HG03439 (cell line): ENCODE measurements around the gene RALBP1.

Experiments
- ATAC-seq: cut with Tn5 transposase; IDR thresholded peaks from one replicate; pipeline ENCODE4 v1.9.1; 2021; ENCODE audit warnings: mild to moderate bottlenecking, moderate library complexity; ENCODE audit not compliant: unreplicated experiment

RALBP1 gene

DNA sequence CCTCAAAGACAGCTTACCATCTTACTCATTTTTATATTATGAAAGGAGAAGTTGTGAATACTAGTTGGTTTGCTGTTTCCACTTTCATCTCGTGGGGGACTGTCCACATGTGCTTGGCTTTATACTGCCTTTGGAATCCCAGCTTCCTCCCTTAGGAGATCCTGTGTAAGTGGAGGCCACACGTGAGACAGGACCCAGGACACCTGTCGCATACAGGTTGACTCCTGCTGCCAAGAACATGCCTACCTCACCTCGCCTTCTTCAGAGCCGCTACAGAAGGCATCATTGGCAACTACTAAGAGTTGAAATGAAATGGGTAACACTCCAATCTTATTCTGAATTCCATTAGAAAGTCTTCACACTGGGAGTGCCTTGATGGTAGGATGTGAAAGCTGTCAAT lies 69.7 kb downstream of the RALBP1 start:
- no peak for ATAC-seq

DNA sequence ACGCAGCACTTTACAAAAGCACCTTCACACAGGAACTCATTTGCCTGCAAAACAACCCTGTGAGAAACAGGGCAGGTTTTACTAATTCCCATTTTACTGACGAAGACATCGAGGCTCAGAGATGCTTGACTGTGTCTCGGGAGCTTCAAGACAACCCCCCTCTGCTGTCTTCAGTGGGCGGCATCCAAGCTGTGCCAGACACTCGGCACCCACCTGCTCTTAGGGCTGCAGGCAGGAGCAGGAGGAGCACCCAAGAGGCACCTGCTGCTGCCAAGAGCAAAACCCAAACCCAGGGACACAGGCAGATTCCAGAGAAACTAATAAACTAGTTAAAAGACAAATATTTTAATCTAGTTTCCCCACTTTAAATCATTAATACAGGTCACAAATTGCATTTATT lies 71.2 kb downstream of the RALBP1 start:
- no peak for ATAC-seq

DNA sequence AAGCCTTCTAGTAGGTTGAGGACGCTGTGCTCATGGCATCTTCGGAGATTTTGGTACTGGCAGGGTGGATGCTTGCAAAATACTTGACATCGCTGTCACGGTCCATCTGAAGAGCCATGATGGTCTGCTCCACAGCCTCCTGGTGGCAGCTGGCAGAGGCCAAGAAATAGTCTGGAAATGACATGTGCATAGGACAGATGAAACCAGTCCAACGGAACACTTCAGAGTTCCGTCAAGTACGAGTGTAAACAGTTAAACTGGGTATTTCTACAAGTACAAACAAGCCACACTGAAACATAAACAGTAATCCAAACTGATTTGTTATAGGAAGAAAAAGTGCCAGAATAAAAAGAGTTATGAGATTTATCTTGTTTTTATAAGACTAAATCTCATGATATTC lies 72.5 kb downstream of the RALBP1 start:
- ATAC-seq, result no peak

DNA sequence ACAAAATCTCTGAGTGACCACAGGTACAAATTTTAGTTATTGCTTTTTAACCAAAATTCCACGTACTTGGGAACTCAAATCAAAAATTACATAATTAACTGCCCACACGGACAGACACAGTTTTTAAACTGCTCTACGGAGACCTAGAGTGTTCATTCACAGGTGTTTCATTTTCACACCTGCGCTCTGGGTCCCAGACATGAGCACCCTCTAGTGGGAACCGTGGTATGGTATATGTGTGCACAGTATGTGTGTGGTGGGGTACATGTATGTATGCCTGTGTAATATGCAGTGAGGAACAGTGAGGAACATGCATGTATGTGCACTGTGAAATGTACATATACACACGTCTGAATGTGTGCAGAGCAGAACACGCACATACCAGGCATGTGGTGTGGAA lies 74.1 kb downstream of the RALBP1 start:
- ATAC-seq, result no peak

DNA sequence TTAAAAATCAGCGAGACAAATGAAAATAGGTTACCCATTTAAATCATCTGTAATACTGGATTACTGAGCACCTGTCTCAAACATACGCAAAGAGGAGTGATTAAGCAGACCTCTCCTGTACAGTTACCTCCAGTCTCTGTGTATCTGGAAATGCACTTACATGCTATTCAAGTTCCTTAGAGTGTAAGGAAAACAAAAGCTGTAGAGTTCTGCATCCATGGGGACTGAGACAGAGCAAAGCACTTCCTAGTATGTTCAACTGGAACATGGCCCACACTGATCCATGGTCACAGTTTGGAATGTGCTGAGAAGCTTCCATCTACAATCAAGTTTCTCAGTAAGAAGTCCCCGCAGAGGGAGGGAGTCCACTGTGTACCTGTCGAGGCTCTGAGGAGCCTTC lies 75.1 kb downstream of the RALBP1 start:
- no peak for ATAC-seq

DNA sequence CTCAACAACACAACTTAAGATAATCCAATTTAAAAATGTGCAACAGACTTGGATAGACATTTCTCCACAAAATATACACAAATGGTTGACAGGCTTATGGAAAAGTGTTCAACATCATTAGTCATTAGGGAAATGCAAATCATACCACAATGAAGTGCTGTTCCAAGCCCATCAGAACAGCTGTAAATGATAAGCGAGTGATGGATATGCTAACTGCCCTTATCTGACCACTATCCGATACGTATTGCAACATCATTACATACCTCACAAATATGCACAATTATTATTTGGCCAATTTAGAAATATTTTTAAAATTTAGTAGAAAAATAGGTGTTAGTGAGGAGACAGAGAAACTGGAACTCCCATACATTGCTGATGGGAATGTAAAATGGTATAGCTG lies 76.9 kb downstream of the RALBP1 start:
- ATAC-seq, result no peak

DNA sequence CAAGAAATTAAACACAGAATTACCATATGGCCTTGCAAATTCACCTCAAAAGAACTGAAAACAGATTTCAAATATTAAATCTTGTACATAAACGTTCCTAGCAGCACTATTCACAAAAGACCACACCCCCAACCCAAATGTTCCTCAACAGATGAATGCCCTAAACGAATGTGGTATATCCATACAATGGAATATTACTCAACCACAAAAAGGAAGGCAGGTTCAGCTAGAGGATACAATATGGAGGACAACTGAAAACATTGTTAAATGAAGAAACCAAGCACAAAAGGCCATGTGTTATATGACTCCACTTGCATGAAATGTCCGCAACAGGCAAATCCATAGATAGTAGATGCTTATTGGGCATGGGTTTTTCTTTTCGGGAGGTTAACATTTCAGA lies 77.3 kb downstream of the RALBP1 start:
- no peak for ATAC-seq

DNA sequence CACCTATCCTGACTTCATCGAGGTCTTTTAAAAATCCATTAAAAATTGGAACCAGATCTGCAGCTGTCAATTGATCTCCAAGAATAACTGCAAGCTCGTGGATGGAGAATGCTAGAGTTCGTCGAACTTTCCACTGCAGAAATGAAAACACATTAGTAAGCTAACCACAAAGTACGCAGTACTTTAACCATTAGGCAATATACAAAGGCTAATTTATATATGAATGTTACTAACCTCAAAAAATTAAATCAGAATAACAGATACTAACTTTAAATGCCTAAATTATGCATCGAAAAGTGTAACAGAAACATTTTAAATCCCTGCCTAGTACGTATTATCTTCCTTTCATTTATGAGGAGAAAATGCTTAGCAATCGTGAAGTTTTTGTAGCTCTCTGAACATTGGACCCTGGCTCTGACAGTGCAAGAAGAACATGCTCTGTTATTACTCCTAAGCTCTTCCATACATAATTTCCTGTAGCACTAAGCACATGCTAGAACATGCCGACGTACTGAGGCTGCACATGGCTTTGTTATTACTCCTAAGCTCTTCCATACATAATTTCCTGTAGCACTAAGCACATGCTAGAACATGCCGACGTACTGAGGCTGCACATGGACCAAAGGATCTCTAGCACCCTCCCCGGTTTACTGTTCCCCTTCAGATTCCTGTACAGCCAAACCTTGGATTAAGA lies 82.1 kb downstream of the RALBP1 start:
- ATAC-seq, result no peak

DNA sequence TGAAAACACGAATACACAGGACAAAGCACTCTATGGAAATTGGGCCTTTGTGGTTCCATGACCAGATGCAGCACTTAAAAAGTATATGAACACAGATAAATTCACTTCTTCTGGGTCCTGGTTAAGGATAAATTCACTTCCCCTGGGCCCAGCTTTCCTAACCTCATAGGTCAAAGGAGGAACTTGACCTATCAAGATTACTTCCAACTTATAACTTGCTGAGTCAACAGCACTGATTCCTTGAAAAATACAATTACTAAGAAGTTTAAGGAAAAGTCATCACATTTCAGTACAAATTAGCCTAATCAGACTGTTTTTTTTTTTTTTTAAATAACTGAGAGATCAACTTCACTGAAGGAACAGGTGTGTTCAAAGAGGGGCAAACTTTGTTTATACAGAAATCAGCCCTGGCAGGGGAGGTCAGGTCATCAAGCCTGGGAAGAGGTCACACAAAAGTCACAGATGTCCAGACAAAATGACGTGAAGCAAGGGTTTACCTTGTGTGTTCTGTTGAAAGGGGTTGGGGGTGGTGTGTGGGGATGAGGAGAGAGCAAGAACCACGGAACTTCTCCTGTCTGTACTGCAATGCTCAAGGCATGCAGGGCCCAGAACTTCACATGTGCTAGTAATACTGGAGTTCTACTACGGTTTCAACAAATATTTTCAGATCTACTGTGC lies 83.2 kb downstream of the RALBP1 start:
- no peak for ATAC-seq

DNA sequence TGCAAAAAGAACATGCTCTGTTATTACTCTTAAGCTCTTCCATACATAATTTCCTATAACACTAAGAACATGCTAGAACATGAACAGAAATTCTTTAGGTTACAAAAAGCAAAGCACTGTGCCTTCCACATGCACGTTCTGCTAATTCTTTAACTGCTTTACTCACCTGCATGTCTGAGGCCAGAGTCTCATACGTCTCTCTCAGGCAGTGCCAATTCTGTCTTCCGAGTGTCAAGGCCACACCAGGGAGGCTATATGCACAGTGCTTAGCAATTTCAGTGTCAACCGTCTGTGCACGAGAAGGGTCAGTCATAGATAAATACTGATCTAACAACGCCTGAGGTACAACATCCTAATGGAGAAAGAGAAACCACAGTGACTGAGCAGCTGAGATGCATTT lies 83.9 kb downstream of the RALBP1 start:
- ATAC-seq, result no peak

DNA sequence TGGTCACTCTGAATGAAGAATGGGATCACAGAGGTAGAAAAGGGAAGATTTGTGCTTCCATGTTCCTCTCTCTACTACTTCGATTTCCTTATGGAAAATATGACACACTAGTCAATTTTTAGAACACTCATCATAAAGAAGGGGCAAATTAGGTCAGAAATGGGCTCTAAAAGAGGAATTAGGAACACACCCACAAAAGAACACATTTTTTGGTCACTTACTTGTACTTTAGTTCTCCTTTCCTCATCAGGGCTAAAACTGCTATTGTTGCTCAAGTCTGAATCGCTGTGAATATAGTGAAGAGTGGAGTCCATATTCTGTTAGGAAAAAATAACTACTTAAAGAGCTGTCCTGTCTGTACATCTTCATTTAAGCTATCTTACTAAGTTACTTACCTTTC lies 86.4 kb downstream of the RALBP1 start:
- ATAC-seq, result no peak

DNA sequence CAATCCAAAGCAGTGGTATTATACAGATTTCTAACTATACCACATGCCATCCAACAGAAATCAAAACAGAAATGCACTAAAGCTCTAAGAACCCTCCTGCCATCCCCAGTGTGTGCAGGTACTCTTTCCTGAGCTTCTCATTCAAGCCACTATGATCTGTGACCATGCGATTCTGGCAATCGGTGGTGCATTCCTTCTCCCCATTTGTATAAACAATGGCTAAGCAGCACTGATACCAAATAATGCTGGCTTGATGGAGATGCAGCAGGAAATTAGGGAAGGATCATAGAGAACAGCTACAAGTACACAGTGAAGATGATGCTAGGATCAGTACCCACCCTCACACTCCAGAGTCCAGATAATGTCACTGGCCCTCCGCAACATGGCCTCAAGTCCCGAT lies 87.3 kb downstream of the RALBP1 start:
- ATAC-seq, result no peak

DNA sequence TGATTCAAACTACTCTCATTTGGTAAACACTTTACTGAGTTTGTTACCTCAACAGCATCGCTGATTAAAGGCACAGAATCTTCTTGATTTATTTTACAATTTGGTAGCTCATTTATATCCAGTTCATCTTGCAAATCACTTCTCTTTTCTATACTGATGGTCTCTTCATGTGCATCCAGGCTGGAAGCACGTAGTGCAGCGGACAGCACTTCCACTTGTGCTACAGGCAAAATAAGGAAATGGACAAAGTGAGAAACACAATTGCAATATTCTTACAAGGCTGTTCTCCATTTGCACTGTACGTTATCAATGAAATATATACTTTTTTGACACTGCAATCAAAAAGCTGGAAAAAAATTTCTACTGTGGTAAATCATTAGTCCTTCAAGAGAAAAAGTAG lies 88.0 kb downstream of the RALBP1 start:
- ATAC-seq, result no peak

DNA sequence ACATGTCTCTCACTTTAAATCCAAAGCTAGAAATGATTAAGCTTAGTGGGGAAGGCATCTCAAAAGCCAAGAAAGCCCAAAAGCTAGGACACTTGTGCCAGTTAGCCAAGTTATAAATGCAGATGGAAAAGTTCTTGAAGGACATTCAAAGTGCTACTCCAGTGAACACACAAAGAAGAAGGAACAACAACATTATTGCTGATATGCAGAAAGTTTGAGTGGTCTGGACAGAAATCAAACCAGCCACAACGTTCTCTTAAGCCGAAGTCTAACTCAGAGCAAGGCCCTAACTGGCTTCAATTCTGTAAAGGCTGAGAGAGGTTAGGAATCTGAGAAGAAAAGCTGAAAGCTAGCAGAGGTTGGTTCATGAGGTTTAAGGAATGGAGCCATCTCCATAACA lies 90.1 kb downstream of the RALBP1 start:
- no peak for ATAC-seq

DNA sequence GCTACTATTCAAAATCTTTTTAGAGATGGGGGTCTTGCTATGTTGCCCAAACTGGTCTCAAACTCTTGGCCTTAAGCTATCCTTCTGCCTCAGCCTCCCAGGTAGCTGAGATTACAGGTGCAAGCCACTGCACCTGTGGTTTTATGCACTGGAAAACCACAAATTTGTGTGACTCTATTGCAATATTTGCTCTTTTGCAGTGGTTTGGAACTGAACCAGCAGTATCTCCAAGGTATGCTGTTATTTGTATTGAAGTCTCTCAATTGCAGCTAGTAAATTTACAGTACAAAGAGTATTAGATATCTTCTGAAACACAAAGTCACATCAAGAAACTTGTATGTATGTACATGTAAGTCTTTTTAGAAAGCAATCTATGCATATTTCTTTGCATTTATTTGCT lies 92.9 kb downstream of the RALBP1 start:
- ATAC-seq, result no peak

DNA sequence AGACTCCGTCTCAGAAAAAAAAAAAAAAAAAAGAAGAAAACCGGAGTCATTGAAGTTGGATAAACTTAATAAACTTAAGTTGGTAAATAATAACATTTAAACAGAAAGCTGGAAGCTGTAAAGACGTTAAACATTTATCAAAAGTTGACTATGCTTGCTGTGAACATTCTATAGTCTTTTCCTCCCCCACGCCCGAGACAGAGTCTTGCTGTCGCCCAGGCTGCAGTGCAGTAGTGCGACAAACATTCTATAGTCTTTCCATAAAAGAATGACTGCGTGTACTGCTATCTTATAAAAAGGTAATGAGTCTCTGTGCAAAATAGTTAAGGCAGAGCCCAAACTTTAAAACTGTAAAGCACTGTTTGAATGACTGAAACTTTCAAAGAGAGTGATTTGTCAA lies 93.9 kb downstream of the RALBP1 start:
- ATAC-seq, result no peak

DNA sequence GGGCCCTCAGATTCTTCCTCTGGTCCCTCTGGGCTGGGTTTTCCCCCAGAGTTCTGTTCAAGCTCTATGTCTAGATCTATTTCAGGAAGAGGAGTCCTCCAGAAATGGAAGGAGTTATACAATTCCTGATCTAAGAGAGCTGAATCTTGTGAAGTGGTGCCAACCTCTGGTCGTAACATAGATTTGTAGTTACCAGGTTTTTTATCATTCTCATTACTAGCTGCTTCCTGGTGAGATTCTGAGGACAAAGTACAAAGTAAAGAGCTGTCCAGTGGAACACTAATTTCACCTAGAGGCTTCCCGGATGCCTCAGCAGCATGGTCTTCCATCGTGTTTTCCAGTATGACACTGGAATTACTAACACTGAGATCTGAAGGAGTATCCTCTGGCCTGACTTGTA lies 94.9 kb downstream of the RALBP1 start:
- ATAC-seq, result no peak

DNA sequence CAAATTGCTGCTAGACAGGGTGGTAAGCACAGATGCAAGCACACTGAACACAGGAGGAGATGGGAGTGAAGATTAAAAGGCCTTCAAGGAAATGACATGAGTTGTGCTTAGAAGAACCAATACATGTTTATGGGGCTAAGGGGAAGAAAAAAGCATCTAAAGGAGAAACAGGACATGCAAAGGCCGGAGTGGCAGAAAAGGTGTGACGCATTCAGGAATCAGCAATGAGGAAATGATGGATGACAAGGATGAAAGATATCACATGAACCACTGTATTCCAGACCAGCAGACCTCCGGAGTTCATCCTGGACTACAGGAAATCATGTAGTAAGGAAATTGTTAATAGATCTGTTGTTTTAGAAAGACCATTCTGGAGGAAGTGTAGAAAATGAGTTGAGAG lies 96.2 kb downstream of the RALBP1 start:
- ATAC-seq, result no peak

DNA sequence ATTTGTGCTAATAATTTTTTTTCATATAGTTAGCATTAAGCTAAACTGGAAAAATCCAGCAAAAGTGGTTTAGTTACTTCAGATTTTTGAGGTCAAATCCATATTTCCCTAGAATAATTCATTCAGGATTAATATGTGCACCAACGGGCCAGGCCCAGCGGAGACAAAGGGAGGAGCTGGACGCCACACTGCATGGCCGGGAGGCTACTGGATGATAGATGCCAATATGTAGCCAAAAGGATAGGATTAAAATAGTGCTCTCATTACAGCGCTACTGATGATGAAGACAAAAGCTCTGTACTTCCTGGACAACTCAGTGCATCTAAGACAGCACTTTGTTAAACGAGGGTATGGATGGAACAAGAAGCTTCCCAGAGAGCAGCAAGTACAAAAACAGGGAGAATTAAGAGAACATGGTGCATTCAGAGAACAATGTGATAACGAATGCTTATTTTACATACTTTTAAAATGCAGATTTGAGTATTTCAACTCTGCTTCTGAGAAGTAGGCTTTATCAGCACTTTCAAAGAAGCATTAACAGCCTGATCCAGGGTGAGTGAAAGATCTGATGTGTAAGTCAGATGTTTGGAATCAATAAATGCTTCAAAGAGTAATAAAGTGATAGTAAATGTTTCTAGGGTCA lies 99.3 kb downstream of the RALBP1 start:
- ATAC-seq, result no peak

DNA sequence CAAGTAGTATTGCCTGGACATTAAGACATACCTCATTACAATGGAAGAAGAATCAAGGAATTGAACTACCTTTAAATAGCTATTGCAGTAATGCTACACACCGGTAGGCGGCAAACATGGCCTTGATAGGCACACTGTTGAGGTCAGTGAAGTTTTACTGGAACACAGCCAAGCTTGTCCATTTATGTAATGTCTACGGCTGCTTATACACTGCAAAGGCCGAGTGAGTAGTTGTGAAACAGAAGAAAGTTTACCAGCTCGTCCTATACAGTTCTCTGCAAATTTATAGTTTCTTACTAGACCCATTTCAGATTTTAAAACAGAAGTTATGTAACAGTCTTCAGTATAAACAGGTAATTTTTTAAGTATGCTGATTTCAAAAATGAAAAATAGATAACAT lies 100.2 kb downstream of the RALBP1 start:
- no peak for ATAC-seq

DNA sequence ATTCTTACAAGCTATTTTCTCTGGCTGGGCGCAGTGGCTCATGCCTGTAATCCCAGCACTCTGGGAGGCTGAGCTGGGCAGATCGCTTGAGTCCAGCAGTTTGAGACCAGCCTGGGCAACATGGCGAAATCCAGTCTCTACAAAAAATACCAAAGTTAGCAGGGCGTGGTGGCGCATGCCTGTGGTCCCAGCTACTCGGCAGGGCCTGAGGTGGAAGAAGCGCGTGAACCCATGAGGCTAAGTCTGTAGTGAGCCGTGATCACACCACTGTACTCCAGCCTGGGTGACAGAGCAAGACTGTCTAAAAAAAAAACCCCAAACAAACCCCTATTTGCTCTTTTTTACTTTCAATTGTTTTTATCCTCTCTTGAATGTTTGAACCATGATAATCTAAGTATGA lies 102.0 kb downstream of the RALBP1 start:
- ATAC-seq, result no peak

DNA sequence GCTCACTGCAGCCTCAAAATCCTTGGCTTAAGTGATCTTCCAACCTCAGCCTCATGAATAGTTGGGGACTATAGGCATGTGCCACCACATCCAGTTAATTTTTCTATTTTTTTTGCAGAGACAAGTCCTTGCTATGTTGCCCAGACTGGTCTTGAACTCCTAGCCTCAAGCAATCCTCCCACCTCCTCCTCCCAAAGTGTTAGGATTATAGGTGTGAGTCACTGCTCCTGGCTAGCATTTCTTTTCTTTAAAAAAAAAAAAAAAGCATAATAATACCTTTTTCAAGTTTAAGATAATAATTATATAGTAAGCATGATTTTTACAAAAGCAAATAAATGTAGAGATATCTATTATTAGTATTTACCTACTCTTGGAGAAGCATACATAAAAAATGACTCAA lies 103.0 kb downstream of the RALBP1 start:
- no peak for ATAC-seq

DNA sequence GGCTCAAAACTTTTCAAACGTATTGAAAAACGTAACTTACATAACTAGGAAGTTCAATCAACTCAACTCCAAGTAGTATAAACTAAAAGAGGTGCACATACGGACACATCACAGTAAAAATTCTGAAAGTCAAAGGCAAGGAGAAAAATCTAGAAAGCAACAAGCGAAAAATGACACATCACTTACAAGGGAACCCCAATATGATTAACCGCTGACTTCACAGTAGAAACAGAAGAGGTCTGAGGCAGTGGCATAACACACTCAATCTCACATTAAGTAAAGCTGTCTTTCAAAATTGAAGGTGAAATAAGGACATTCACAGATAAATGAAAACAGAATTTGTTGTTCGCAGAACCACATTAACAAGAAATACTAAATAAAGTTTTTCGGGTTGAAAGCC lies 106.4 kb downstream of the RALBP1 start:
- ATAC-seq, result no peak
